Fibroblast of the aortic adventitia (primary cell): ENCODE data around the gene GZF1. TPM values are rescaled to one million over a fixed set of nuclear protein-coding genes. Genes with fewer than 3 reads are reported as not detected.

Experiments
- DNase-seq: peaks from one replicate; pipeline ENCODE4 v3.0.0-alpha.2; 2010; ENCODE audit warnings: low read depth
- H3K4me3 ChIP-seq: 2 replicates; pipeline ENCODE4 v1.5.1; 2011; ENCODE audit warnings: low read depth, mild to moderate bottlenecking, control low read depth, low read length, moderate library complexity
- CTCF ChIP-seq: IDR thresholded peaks from 2 replicates; pipeline ENCODE4 v1.5.1; 2011; ENCODE audit warnings: mild to moderate bottlenecking, low read length, control low read depth, inconsistent platforms; ENCODE audit not compliant: insufficient read depth
- total RNA-seq: library from RNA; depleted of rRNA; stranded (reverse); fragments of >200 nt; gene quantifications from 2 replicates; pipeline ENCODE4 v1.2.3, GENCODE V29; 2012; ENCODE audit warnings: low replicate concordance

The GZF1 gene
- total RNA-seq, 1 donor, result 11.7 TPM

- no peak for DNase-seq
- no peak for TF ChIP-seq CTCF
- no peak overlapping the region for H3K4me3 ChIP-seq
Measured at GRCh38 chr20:23367770-23368169, 5.8 kb downstream of the GZF1 start.

GRCh38 chr20:23368316-23369071, 6.5 kb downstream of the GZF1 start:
- TF ChIP-seq CTCF, result no peak
- peak; percentile 38 for DNase-seq

GRCh38 chr20:23369072-23369823, 7.3 kb downstream of the GZF1 start:
- H3K4me3 ChIP-seq, result no peak overlapping the region
- TF ChIP-seq CTCF, result no peak
- DNase-seq, result no peak

More at GRCh38 chr20:23368316-23369071, 6.5 kb downstream of the GZF1 start:
- H3K4me3 ChIP-seq, result no peak overlapping the region

GRCh38 chr20:23370274-23370673, 8.3 kb downstream of the GZF1 start:
- TF ChIP-seq CTCF, result no peak
- DNase-seq, result no peak
- no peak overlapping the region for H3K4me3 ChIP-seq

GRCh38 chr20:23370873-23371272, 8.9 kb downstream of the GZF1 start:
- no peak for DNase-seq

GRCh38 chr20:23371496-23371895, 9.5 kb downstream of the GZF1 start:
- TF ChIP-seq CTCF, result no peak
- no peak for DNase-seq
- H3K4me3 ChIP-seq, result no peak overlapping the region

More at GRCh38 chr20:23370873-23371272, 8.9 kb downstream of the GZF1 start:
- no peak overlapping the region for H3K4me3 ChIP-seq
- TF ChIP-seq CTCF, result no peak
